ENCODE data around the gene WDR87.

DNA sequence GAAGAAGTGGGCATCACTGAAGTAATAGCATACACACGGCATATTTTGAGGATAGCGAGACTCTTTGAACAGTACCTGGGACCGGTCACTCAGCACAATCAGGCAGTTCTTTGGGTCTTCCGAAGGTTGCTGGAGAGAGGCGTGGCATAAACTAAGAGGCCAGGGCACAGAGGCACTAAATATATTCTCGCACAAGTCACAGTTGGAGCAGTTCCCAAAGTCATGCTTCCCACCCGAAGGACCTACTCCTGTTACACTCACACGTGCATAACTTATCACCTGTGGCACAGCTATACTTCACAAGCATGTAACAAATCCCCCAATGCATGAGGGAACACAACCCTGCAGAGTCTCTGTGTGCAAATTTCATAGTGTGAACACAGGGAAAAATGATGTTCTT, 10.2 kb downstream of the WDR87 start:
- TF ChIP-seq, protein P1, sequence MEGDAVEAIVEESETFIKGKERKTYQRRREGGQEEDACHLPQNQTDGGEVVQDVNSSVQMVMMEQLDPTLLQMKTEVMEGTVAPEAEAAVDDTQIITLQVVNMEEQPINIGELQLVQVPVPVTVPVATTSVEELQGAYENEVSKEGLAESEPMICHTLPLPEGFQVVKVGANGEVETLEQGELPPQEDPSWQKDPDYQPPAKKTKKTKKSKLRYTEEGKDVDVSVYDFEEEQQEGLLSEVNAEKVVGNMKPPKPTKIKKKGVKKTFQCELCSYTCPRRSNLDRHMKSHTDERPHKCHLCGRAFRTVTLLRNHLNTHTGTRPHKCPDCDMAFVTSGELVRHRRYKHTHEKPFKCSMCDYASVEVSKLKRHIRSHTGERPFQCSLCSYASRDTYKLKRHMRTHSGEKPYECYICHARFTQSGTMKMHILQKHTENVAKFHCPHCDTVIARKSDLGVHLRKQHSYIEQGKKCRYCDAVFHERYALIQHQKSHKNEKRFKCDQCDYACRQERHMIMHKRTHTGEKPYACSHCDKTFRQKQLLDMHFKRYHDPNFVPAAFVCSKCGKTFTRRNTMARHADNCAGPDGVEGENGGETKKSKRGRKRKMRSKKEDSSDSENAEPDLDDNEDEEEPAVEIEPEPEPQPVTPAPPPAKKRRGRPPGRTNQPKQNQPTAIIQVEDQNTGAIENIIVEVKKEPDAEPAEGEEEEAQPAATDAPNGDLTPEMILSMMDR (IDR thresholded peaks at IDR 0.05; ENCODE audit: extremely low read depth in 1 of 2, insufficient read depth in 1 of 2, low read depth in 1 of 2, low read length in 2 of 2), result no peak
- TF ChIP-seq MYC (IDR thresholded peaks at IDR 0.05; ENCODE audit: low read depth, low read length), result no peak
- TF ChIP-seq EZH2 (IDR thresholded peaks at IDR 0.05; ENCODE audit: borderline replicate concordance, low read depth, low read length, severe bottlenecking), result no peak

All from endothelial cell of umbilical vein (primary cell).